ENCODE data around the gene ASNS.

Gene ASNS

GRCh38 chr7:97847791-97848190 is 24.4 kb downstream of the ASNS start:
- H3K4me3 ChIP-seq (ENCODE audit: low read depth, low read length) = no peak overlapping the region
- no peak for TF ChIP-seq CTCF (IDR thresholded peaks at IDR 0.05; ENCODE audit: borderline replicate concordance, insufficient read depth, low read depth, low read length)

GRCh38 chr7:97846945-97847344 is 25.3 kb downstream of the ASNS start:
- TF ChIP-seq CTCF (IDR thresholded peaks at IDR 0.05; ENCODE audit: borderline replicate concordance, insufficient read depth, low read depth, low read length) = no peak
- H3K4me3 ChIP-seq (ENCODE audit: low read depth, low read length) = no peak overlapping the region

GRCh38 chr7:97845622-97846203 is 26.5 kb downstream of the ASNS start:
- TF ChIP-seq CTCF (IDR thresholded peaks at IDR 0.05; ENCODE audit: borderline replicate concordance, insufficient read depth, low read depth, low read length) = no peak
- H3K4me3 ChIP-seq (ENCODE audit: low read depth, low read length) = no peak overlapping the region

GRCh38 chr7:97844036-97844435 is 28.2 kb downstream of the ASNS start:
- TF ChIP-seq CTCF (IDR thresholded peaks at IDR 0.05; ENCODE audit: borderline replicate concordance, insufficient read depth, low read depth, low read length) = no peak
- H3K4me3 ChIP-seq (ENCODE audit: low read depth, low read length) = no peak overlapping the region

- no peak overlapping the region for H3K4me3 ChIP-seq (ENCODE audit: low read depth, low read length)
- TF ChIP-seq CTCF (IDR thresholded peaks at IDR 0.05; ENCODE audit: borderline replicate concordance, insufficient read depth, low read depth, low read length) = no peak
These were observed 29.3 kb downstream of the ASNS start for GRCh38 chr7:97842772-97843345.

- no peak for TF ChIP-seq CTCF (IDR thresholded peaks at IDR 0.05; ENCODE audit: borderline replicate concordance, insufficient read depth, low read depth, low read length)
- H3K4me3 ChIP-seq (ENCODE audit: low read depth, low read length) = no peak overlapping the region
These were observed 30.2 kb downstream of the ASNS start for GRCh38 chr7:97842006-97842405.
